NCI-H446 (cell line): ENCODE measurements around the gene SNN.

Experiments used
- DNase-seq, 2 experiments: peaks; one replicate each; lab custom pipeline; 2025; lab: John Stamatoyannopoulos, UW

The SNN gene

GRCh38 chr16:11635113-11635652 is 33.1 kb upstream of the SNN start:
- no peak for DNase-seq

GRCh38 chr16:11635679-11636171 is 32.5 kb upstream of the SNN start:
- DNase-seq: no peak

GRCh38 chr16:11636172-11636721 is 32.0 kb upstream of the SNN start:
- no peak for DNase-seq

GRCh38 chr16:11637320-11637719 is 30.9 kb upstream of the SNN start:
- DNase-seq: no peak

- DNase-seq: no peak
Observed at GRCh38 chr16:11638140-11638539, 30.1 kb upstream of the SNN start.

GRCh38 chr16:11639008-11639562 is 29.2 kb upstream of the SNN start:
- no peak for DNase-seq

- peak; percentile 88 to 90 for DNase-seq
Observed at GRCh38 chr16:11639925-11640899, 28.0 kb upstream of the SNN start.

- peak; percentile 25 to 79 for DNase-seq
Observed at GRCh38 chr16:11640987-11641817, 27.1 kb upstream of the SNN start.

GRCh38 chr16:11642765-11643116 is 25.5 kb upstream of the SNN start:
- no peak for DNase-seq

GRCh38 chr16:11649276-11649675 is 19.0 kb upstream of the SNN start:
- no peak for DNase-seq

- no peak for DNase-seq
Observed at GRCh38 chr16:11650641-11651591, 17.3 kb upstream of the SNN start.

GRCh38 chr16:11651796-11652195 is 16.5 kb upstream of the SNN start:
- no peak for DNase-seq

- no peak for DNase-seq
Observed at GRCh38 chr16:11655655-11656054, 12.6 kb upstream of the SNN start.

GRCh38 chr16:11657556-11657955 is 10.7 kb upstream of the SNN start:
- DNase-seq: no peak

GRCh38 chr16:11658896-11659708 is 9.2 kb upstream of the SNN start:
- peak; percentile 10 to 77 for DNase-seq

- DNase-seq: no peak
Observed at GRCh38 chr16:11660565-11660964, 7.7 kb upstream of the SNN start.

GRCh38 chr16:11662582-11662981 is 5.7 kb upstream of the SNN start:
- no peak for DNase-seq

GRCh38 chr16:11665071-11665491 is 3.2 kb upstream of the SNN start:
- peak in 1 of 2 experiments; percentile 48 for DNase-seq
